Breast epithelium (tissue), 4 donors: ENCODE measurements around the gene PSMD7. TPM values are rescaled to one million over a fixed set of nuclear protein-coding genes. Genes with fewer than 3 reads are reported as not detected.

Source experiments
- DNase-seq, 2 donors: peaks; one replicate each; pipeline ENCODE4 v3.0.0-alpha.2; 2019; ENCODE audit warnings: low spot score in 2 of 2
- H3K27ac ChIP-seq, 2 donors: fragments of 200-600 bp; sonication (generic) in 1 of 2; one replicate each; pipeline ENCODE4 v1.5.1; 2016 to 2019; ENCODE audit warnings: mild to moderate bottlenecking in 1 of 2
- H3K27me3 ChIP-seq, 2 donors: fragments of 200-600 bp; sonication (generic) in 1 of 2; one replicate each; pipeline versions ENCODE4 v1.5.1 to v1.6.0; 2017 to 2019; ENCODE audit warnings: control low read depth in 1 of 2, mild to moderate bottlenecking in 1 of 2
- H3K36me3 ChIP-seq: fragments of 200-600 bp; one replicate; pipeline ENCODE4 v1.5.1; 2019
- H3K4me1 ChIP-seq, 2 donors: fragments of 200-600 bp; sonication (generic); one replicate each; pipeline ENCODE4 v1.5.1; 2016 to 2019; ENCODE audit warnings: control low read depth in 1 of 2
- H3K4me3 ChIP-seq, 3 donors: fragments of 200-600 bp; sonication (generic); 1 replicate in 2 of 3; 2 replicates in 1 of 3; pipeline ENCODE4 v1.5.1; 2016 to 2019; ENCODE audit warnings: mild to moderate bottlenecking in 3 of 3, moderate library complexity in 2 of 3
- H3K9me3 ChIP-seq, 2 donors: fragments of 200-600 bp; sonication (generic) in 1 of 2; one replicate each; pipeline ENCODE4 v1.5.1; 2016 to 2019; ENCODE audit warnings: control low read depth in 1 of 2
- CTCF ChIP-seq, 3 donors: fragments of 450-650 bp; IDR thresholded peaks; one replicate each; pipeline ENCODE4 v1.5.1; 2016 to 2017; ENCODE audit warnings: antibody characterized with exemption in 3 of 3, mild to moderate bottlenecking in 3 of 3, moderate library complexity in 3 of 3
- POLR2A ChIP-seq: fragments of 450-650 bp; IDR thresholded peaks from one replicate; pipeline ENCODE4 v1.6.1; 2016; ENCODE audit warnings: antibody characterized with exemption, mild to moderate bottlenecking, moderate library complexity
- POLR2AphosphoS5 ChIP-seq, 3 donors: sonication (generic); formaldehyde crosslinking; IDR thresholded peaks; one replicate each; pipeline ENCODE4 v1.6.1; 2017; ENCODE audit warnings: antibody characterized with exemption in 3 of 3
- intact Hi-C: fragments of 100-400 bp; cut with DNase I; formaldehyde crosslinking; loops from one replicate; pipeline ENCODE4 v1.15.1; 2023; ENCODE audit warnings: low total_unique reads
- total RNA-seq, 3 donors: library from RNA; depleted of rRNA; stranded (reverse); fragments of >200 nt; gene quantifications; one replicate each; pipeline ENCODE4 v1.1.0, GENCODE V29; 2016

The PSMD7 gene
- total RNA-seq, 3 donors from 2014 or later = 51.5 to 99.9 (median 76.0) TPM

GRCh38 chr16:74302341-74302740, 5.7 kb downstream of the PSMD7 start:
- Histone ChIP-seq H3K27me3 (no peaks in the 10 kb centered on the region), H3K9me3 (no peaks in the 10 kb centered on the region), H3K27ac (no peak overlapping the region), H3K36me3 (peaks cover 11% of the 10 kb centered on the region), H3K4me1 (peaks cover 4 to 10% of the 10 kb centered on the region in 2 donors), H3K4me3 (no peak overlapping the region)
- intact Hi-C loops = no loop called here
- no peak for DNase-seq
- TF ChIP-seq POLR2AphosphoS5 (IDR thresholded peaks at IDR 0.05) = no peak
- TF ChIP-seq POLR2A = no peak
- TF ChIP-seq CTCF (IDR thresholded peaks at IDR 0.05) = no peak

- Histone ChIP-seq H3K27ac (no peak overlapping the region), H3K27me3 (no peaks in the 10 kb centered on the region), H3K4me3 (no peak overlapping the region), H3K9me3 (no peaks in the 10 kb centered on the region), H3K36me3 (peaks cover 11% of the 10 kb centered on the region), H3K4me1 (no peaks in the 10 kb centered on the region)
- intact Hi-C loops = no loop called here
- no peak for DNase-seq
- no peak for TF ChIP-seq POLR2A
- no peak for TF ChIP-seq POLR2AphosphoS5 (IDR thresholded peaks at IDR 0.05)
- TF ChIP-seq CTCF (IDR thresholded peaks at IDR 0.05) = no peak
These were observed 7.7 kb downstream of the PSMD7 start for GRCh38 chr16:74304164-74304834.

- H3K27ac ChIP-seq = no peak overlapping the region
- no peaks in the 10 kb centered on the region for H3K9me3 ChIP-seq
- no peaks in the 10 kb centered on the region for H3K27me3 ChIP-seq
- H3K4me3 ChIP-seq = no peak overlapping the region
- intact Hi-C loops = no loop called here
- TF ChIP-seq POLR2AphosphoS5 (IDR thresholded peaks at IDR 0.05) (no peak), CTCF (IDR thresholded peaks at IDR 0.05) (no peak), POLR2A (no peak)
- no peak for DNase-seq
- H3K4me1 ChIP-seq = no peaks in the 10 kb centered on the region
- H3K36me3 ChIP-seq = peaks cover 11% of the 10 kb centered on the region
These were observed 8.2 kb downstream of the PSMD7 start for GRCh38 chr16:74304835-74305176.

- TF ChIP-seq CTCF (IDR thresholded peaks at IDR 0.05) = no peak
- TF ChIP-seq POLR2AphosphoS5 (IDR thresholded peaks at IDR 0.05) = no peak
- no peak for TF ChIP-seq POLR2A
- peaks cover 11% of the 10 kb centered on the region for H3K36me3 ChIP-seq
- intact Hi-C loops = no loop called here
These were observed 8.7 kb downstream of the PSMD7 start for GRCh38 chr16:74305281-74305680.

GRCh38 chr16:74305978-74306784, 9.6 kb downstream of the PSMD7 start:
- Histone ChIP-seq H3K27ac (no peak overlapping the region), H3K9me3 (no peaks in the 10 kb centered on the region), H3K4me3 (no peak overlapping the region), H3K36me3 (peaks cover 11% of the 10 kb centered on the region), H3K4me1 (no peaks in the 10 kb centered on the region), H3K27me3 (no peaks in the 10 kb centered on the region)
- intact Hi-C loops = no loop called here
- no peak for TF ChIP-seq CTCF (IDR thresholded peaks at IDR 0.05)
- no peak for TF ChIP-seq POLR2AphosphoS5 (IDR thresholded peaks at IDR 0.05)
- TF ChIP-seq POLR2A = no peak
- DNase-seq = no peak

More at GRCh38 chr16:74305281-74305680, 8.7 kb downstream of the PSMD7 start:
- H3K27ac ChIP-seq = no peak overlapping the region
- no peak for DNase-seq
- no peaks in the 10 kb centered on the region for H3K27me3 ChIP-seq
- no peaks in the 10 kb centered on the region for H3K9me3 ChIP-seq
- H3K4me1 ChIP-seq = no peaks in the 10 kb centered on the region
- no peak overlapping the region for H3K4me3 ChIP-seq
